ENCODE data around the gene TNFRSF9. TPM values are rescaled to one million over a fixed set of nuclear protein-coding genes. Genes with fewer than 3 reads are reported as not detected.

TNFRSF9 gene
- total and polyA plus RNA-seq, 8 donors: 0.06 to 0.58 (median 0.37) TPM; not detected in 3

DNA sequence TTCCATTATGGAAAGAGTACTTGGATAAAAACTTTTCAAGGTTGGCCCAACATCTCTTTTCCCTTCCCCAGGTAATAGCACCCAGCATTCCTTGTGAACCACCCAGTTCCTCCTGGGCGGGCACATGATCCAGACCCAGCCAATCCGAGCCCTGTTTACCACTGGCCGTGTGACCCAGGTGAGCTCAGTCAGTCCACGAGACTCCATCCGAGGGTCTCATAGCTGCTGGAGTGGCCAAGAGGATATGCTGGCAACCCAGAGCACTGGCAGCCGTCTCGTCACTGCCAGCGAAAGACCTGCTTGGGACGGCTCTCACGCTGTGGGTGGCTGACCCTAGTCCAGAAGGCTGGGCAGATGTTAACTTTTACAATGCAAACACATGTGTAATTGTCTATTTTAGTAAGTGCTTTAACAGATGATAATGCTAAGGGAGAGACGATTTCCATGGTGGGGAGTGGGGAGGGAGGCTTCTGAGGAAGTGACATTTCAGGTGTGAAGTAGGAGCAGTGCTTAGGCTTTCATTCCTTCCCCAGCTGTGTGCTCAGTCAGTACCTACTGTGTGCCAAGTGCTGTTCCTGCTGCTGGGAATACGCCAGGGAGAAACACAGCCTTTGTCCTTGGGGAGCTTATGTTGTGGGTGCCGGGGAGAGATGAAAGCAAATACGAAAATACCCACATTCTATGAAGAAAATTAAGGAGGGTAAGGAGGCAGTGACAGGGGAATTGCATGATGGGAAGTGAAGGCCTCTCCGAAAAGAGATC is 45.4 kb upstream of the TNFRSF9 start:
- no peak for TF ChIP-seq EP300 (IDR thresholded peaks at IDR 0.05)
- WGBS, 5 donors: 82 to 85% (median 83%) methylated on average over 15 of the region's 15 CpGs
- Histone ChIP-seq H3K9me3 (no peaks in the 10 kb centered on the region), H3K4me1 (peaks cover 0 to 30% (median 14%) of the 10 kb centered on the region in 4 donors), H3K36me3 (peaks cover 32 to 61% (median 59%) of the 10 kb centered on the region in 4 donors), H3K4me3 (no peak overlapping the region), H3K27ac (no peak overlapping the region), H3K27me3 (no peaks in the 10 kb centered on the region)
- DNase-seq: no peak
- intact Hi-C loops (cut with DNase I; ENCODE audit: low total_unique reads): no loop called here

DNA sequence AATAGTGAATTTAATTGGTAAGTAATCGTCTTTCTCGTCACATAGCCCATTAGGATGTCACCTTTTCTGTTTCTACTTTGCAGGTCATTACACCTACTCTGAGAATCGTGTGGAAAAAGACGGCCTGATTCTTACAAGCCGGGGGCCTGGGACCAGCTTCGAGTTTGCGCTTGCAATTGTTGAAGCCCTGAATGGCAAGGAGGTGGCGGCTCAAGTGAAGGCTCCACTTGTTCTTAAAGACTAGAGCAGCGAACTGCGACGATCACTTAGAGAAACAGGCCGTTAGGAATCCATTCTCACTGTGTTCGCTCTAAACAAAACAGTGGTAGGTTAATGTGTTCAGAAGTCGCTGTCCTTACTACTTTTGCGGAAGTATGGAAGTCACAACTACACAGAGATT is 44.2 kb upstream of the TNFRSF9 start:
- 91 to 95% (median 92%) methylated on average over 15 of the region's 15 CpGs for WGBS, 5 donors
- no peak for DNase-seq
- no peak for TF ChIP-seq POLR2A (IDR thresholded peaks at IDR 0.05)
- TF ChIP-seq, protein P1, sequence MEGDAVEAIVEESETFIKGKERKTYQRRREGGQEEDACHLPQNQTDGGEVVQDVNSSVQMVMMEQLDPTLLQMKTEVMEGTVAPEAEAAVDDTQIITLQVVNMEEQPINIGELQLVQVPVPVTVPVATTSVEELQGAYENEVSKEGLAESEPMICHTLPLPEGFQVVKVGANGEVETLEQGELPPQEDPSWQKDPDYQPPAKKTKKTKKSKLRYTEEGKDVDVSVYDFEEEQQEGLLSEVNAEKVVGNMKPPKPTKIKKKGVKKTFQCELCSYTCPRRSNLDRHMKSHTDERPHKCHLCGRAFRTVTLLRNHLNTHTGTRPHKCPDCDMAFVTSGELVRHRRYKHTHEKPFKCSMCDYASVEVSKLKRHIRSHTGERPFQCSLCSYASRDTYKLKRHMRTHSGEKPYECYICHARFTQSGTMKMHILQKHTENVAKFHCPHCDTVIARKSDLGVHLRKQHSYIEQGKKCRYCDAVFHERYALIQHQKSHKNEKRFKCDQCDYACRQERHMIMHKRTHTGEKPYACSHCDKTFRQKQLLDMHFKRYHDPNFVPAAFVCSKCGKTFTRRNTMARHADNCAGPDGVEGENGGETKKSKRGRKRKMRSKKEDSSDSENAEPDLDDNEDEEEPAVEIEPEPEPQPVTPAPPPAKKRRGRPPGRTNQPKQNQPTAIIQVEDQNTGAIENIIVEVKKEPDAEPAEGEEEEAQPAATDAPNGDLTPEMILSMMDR (IDR thresholded peaks at IDR 0.05): no peak
- no peak for TF ChIP-seq POLR2AphosphoS5 (IDR thresholded peaks at IDR 0.05)
- no peak for TF ChIP-seq EP300 (IDR thresholded peaks at IDR 0.05)
- Histone ChIP-seq H3K36me3 (peaks cover 34 to 73% (median 71%) of the 10 kb centered on the region in 4 donors), H3K27me3 (no peaks in the 10 kb centered on the region), H3K27ac (no peak overlapping the region), H3K9me3 (no peaks in the 10 kb centered on the region), H3K4me3 (no peak overlapping the region), H3K4me1 (peaks cover 0 to 29% (median 14%) of the 10 kb centered on the region in 4 donors)
- intact Hi-C loops (cut with DNase I; ENCODE audit: low total_unique reads): loop anchor here (5.0 kb wide), 1 partner anchor 332 kb away; the partner anchor contains the start of gene SLC45A1

DNA sequence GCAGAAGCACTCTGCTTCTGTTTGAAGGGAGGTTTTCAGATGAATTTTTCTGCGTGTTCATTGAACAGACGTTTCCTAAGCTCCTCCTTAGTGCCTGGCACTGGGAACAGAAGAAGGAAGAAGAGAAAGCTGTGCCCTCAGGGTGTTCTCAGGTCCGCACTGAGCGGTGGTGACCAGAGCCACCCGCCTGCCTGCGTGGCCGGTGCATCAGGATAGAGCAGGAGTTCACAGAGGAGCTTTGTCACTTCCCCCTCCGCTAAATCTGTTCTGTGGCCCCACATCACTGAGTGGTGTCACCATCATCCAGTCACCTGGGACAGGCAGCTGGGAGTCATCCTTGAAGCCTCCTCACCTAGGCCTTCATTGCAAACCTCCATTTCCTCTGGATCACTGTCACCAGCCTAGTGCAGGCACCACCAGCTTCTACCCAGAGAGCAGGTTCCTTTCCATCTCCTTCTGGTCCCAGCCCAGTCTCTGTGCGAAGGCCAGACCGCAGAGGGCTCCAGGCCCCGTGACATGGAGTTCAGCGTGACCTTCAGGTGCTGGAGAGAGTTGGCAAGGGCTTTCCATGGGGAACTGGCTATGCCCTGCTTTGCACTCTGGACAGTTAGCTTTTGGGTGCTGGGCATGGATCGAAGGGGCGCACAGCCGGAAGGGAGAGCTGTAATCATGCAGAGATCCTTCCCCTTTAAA is 42.6 kb upstream of the TNFRSF9 start:
- 90 to 96% (median 94%) methylated on average over 15 of the region's 15 CpGs for WGBS, 5 donors
- Histone ChIP-seq H3K4me3 (no peak overlapping the region), H3K27ac (no peak overlapping the region), H3K4me1 (peaks cover 0 to 14% (median 8%) of the 10 kb centered on the region in 4 donors), H3K27me3 (no peaks in the 10 kb centered on the region), H3K36me3 (peaks cover 48 to 87% (median 86%) of the 10 kb centered on the region in 4 donors), H3K9me3 (no peaks in the 10 kb centered on the region)
- no peak for DNase-seq
- no peak for TF ChIP-seq EP300 (IDR thresholded peaks at IDR 0.05)
- TF ChIP-seq, protein P1 (IDR thresholded peaks at IDR 0.05): no peak
- TF ChIP-seq POLR2AphosphoS5 (IDR thresholded peaks at IDR 0.05): no peak
- no peak for TF ChIP-seq POLR2A (IDR thresholded peaks at IDR 0.05)
- intact Hi-C loops (cut with DNase I; ENCODE audit: low total_unique reads): loop anchor here (5.0 kb wide), 1 partner anchor 334 kb away; the partner anchor contains the start of gene SLC45A1

DNA sequence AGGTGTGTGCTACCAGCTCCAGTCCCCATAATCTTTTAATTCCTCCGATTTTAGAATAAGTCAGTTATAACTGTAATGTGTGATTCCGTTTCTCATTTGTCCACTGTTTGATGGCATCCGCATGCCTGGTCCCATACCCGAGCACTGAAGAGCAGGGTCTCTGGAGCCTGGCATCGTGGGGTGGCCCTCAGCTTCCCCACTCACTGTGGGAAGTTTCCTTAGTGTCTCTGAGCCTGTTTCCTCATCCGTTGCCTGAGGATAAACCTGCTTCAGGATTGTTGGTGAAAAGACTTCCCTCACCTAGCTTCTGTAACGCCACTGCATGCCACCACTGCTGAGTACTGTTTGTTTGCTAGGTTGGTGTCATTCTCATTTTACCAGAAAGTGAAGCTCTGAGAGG is 40.3 kb upstream of the TNFRSF9 start:
- intact Hi-C loops (cut with DNase I; ENCODE audit: low total_unique reads): loop anchor here (5.0 kb wide), 1 partner anchor 336 kb away; the partner anchor contains the start of gene SLC45A1
- DNase-seq: no peak
- H3K4me1 ChIP-seq: peaks cover 0 to 30% (median 14%) of the 10 kb centered on the region in 4 donors
- no peak overlapping the region for H3K27ac ChIP-seq
- peaks cover 50 to 90% (median 88%) of the 10 kb centered on the region in 4 donors for H3K36me3 ChIP-seq
- no peaks in the 10 kb centered on the region for H3K9me3 ChIP-seq
- WGBS, 5 donors: 81 to 89% (median 86%) methylated on average over 7 of the region's 7 CpGs
- H3K4me3 ChIP-seq: no peak overlapping the region
- TF ChIP-seq, protein P1 (IDR thresholded peaks at IDR 0.05): no peak
- TF ChIP-seq POLR2A (IDR thresholded peaks at IDR 0.05) (no peak), POLR2AphosphoS5 (IDR thresholded peaks at IDR 0.05) (no peak), EP300 (IDR thresholded peaks at IDR 0.05) (no peak)
- H3K27me3 ChIP-seq: no peaks in the 10 kb centered on the region

All from stomach (tissue), 9 donors.